ENCODE results near the gene ERF. TPM values are rescaled to one million over a fixed set of nuclear protein-coding genes. Genes with fewer than 3 reads are reported as not detected.
A peak's percentile ranks its signal among the peaks of the same experiment; 100 is the strongest.

ERF gene
- total RNA-seq, 1 donor from 2014 or later = 53.9 TPM

DNA sequence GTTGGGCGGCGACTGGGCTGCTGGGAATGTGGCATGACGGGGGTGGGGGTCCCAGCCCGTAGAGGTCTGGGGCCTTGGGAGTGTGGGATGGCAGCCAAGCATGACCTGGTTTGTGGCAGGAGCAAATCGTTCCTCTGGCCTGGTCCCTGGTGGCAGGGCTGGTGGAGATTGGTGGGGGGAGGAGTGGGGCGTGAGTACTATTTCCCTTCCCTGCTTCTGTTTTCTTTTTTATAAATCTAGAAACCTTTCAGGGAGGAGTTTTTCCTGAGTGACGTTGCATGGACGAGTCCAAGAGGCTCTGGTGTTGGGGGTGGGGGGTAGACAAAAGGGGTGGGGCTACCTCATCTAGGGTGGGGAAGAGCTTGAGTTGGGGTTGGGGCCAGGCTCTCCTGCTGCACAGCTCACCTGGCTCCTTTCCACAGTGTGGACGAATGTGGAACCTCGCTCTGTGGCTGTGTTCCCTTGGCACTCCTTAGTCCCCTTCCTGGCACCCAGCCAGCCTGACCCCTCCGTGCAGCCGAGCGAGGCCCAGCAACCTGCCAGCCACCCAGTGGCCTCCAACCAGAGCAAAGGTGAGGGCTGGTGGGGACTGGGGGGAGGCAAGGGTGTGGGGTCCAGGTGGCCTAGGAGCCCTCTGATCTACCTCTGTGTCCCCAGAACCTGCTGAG, 31.6 kb upstream of the ERF start:
- ATAC-seq = no peak
- DNase-seq = no peak
- Histone ChIP-seq H3K27ac (no peak overlapping the region), H3K4me1 (peaks cover 35% of the 10 kb centered on the region), H3K36me3 (peaks cover 47% of the 10 kb centered on the region), H3K27me3 (no peaks in the 10 kb centered on the region), H3K9me3 (no peaks in the 10 kb centered on the region), H3K4me3 (no peak overlapping the region)
- TF ChIP-seq, protein P1, sequence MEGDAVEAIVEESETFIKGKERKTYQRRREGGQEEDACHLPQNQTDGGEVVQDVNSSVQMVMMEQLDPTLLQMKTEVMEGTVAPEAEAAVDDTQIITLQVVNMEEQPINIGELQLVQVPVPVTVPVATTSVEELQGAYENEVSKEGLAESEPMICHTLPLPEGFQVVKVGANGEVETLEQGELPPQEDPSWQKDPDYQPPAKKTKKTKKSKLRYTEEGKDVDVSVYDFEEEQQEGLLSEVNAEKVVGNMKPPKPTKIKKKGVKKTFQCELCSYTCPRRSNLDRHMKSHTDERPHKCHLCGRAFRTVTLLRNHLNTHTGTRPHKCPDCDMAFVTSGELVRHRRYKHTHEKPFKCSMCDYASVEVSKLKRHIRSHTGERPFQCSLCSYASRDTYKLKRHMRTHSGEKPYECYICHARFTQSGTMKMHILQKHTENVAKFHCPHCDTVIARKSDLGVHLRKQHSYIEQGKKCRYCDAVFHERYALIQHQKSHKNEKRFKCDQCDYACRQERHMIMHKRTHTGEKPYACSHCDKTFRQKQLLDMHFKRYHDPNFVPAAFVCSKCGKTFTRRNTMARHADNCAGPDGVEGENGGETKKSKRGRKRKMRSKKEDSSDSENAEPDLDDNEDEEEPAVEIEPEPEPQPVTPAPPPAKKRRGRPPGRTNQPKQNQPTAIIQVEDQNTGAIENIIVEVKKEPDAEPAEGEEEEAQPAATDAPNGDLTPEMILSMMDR (IDR thresholded peaks at IDR 0.05) = no peak
- intact Hi-C loops (cut with DNase I) = no loop called here

DNA sequence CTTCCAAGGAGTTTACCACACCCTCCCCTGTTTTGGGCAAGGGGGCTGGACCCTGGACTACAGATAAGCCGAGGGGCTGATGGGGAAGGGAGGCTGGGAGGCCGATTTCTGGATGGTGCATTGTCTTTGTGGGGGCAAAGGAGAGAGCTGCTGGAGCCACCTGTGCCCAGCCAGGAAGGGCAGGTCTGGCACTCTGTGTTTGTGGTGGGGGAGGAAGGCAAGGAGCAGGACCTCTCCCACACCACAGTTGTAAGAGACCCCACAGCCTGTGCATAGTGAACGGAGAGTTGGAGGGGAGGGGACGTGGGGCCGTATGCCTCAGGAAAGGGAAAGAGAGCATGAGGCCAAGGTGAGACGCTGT, 31.0 kb upstream of the ERF start:
- intact Hi-C loops (cut with DNase I) = no loop called here
- Histone ChIP-seq H3K36me3 (peaks cover 42% of the 10 kb centered on the region), H3K4me3 (no peak overlapping the region), H3K4me1 (peaks cover 41% of the 10 kb centered on the region), H3K27me3 (no peaks in the 10 kb centered on the region), H3K27ac (no peak overlapping the region), H3K9me3 (no peaks in the 10 kb centered on the region)
- no peak for ATAC-seq
- TF ChIP-seq, protein P1 (IDR thresholded peaks at IDR 0.05) = no peak
- no peak for DNase-seq

DNA sequence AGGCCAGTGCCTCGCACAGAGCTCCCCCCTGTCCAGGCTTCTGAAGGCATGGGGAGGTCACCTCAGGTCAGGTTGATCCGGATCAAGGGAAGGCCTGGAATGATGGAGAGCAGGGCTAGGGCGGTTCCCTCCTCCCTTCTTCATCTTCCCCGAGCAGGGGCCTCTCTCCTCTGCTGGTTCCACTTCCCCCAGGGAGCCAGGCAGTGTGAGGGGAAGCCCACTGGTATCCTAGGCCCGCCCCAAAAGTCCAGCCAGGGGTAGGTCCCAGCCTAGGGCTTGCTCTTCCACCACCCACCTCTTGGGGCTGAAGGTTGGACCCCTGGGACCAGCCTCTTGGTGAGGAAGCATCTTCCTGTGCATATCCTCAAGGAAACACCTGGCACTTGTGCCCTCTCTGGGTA, 30.6 kb upstream of the ERF start:
- H3K27me3 ChIP-seq = no peaks in the 10 kb centered on the region
- peaks cover 38% of the 10 kb centered on the region for H3K36me3 ChIP-seq
- TF ChIP-seq, protein P1 (IDR thresholded peaks at IDR 0.05) = no peak
- no peak for DNase-seq
- peak overlapping the region; percentile 61 for H3K4me3 ChIP-seq
- no peaks in the 10 kb centered on the region for H3K9me3 ChIP-seq
- peaks cover 42% of the 10 kb centered on the region for H3K4me1 ChIP-seq
- no peak for ATAC-seq
- peak overlapping the region; percentile 42 for H3K27ac ChIP-seq
- intact Hi-C loops (cut with DNase I) = no loop called here

DNA sequence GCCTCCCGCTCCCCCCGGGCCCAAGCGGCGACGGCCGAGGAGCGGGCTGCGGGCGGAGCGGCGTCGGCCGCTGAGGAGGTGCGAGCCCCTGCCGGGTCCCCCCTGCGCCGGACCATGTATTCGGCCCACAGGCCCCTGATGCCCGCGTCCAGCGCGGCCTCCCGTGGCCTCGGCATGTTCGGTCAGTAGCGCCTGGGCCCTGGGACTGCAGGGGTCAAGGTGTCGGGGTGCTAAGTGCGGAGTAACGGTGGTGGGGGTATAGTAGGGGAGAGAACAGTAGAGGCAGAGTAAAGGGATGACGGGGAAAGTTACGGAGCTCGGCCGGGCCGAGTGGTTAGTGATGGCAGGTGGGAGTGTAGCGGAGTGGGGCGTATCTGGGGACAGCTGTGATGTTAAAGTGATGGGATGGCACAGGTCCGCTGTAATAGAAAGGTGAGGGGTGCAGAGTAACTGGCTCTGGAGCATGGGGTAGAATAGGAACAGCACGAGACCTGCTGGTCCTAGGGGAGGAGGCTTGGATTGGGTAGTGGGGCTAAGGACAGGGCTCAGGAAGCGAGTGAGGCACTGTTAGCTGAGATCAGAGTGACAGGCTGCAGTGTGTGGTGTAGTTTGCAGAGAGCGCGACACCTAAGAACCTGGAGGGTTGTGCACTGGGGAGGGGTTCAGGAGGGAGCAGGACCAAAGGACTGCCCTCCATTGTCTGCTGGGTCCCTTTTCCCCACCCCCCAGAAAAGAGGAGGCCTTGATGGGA, 29.8 kb upstream of the ERF start:
- DNase-seq (no peak), ATAC-seq (no peak)
- H3K27me3 ChIP-seq = no peaks in the 10 kb centered on the region
- peak overlapping the region; percentile 61 for H3K4me3 ChIP-seq
- no peaks in the 10 kb centered on the region for H3K9me3 ChIP-seq
- H3K36me3 ChIP-seq = peaks cover 30% of the 10 kb centered on the region
- TF ChIP-seq, protein P1 (IDR thresholded peaks at IDR 0.05) = no peak
- intact Hi-C loops (cut with DNase I) = no loop called here
- peaks cover 42% of the 10 kb centered on the region for H3K4me1 ChIP-seq
- H3K27ac ChIP-seq = peak overlapping the region; percentile 42

DNA sequence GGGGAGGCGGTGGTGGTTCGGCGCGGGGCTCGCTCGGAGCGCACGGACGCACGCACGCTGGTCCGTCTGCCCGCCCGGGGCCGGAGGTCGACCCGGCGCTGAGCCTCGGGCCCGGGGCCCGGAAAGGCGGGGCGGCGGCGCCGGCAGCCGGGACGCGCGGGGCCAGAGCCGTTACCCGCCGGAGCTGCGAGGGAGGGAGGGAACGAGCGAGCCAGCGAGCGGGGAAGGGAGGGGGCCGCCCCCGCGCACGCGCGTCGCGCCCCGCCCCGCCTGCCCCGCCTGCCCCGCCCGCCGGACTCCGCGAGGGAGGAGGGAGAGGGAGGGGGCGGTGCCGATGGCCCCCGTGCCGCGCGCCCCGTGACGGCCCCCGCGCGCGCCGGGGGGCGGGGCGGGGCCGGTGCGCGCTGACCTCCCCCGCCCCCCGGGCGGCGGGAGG, 29.2 kb upstream of the ERF start:
- intact Hi-C loops (cut with DNase I) = no loop called here
- Histone ChIP-seq H3K4me3 (peak overlapping the region; percentile 26), H3K9me3 (no peaks in the 10 kb centered on the region), H3K4me1 (peaks cover 47% of the 10 kb centered on the region), H3K27ac (peak overlapping the region; percentile 66), H3K36me3 (peaks cover 23% of the 10 kb centered on the region), H3K27me3 (no peaks in the 10 kb centered on the region)
- TF ChIP-seq, protein P1 (IDR thresholded peaks at IDR 0.05) = no peak
- ATAC-seq = peak; percentile 75
- DNase-seq = peak; percentile 94

Data from upper lobe of right lung (tissue), 1 donor.